ENCODE data around the gene FIS1. TPM values are rescaled to one million over a fixed set of nuclear protein-coding genes. Genes with fewer than 3 reads are reported as not detected.

Gene FIS1
- total RNA-seq, 1 experiment from 2014 or later: 124 TPM

GRCh38 chr7:101216001-101216859 is 28.7 kb downstream of the FIS1 start:
- Histone ChIP-seq H4K8ac (replicated peaks; ENCODE audit: insufficient read length, low read depth, low read length) (no peak overlapping the region), H3K56ac (ENCODE audit: insufficient read length, low read depth, low read length) (no peak overlapping the region), H4K5ac (ENCODE audit: insufficient read length, low read depth, low read length) (no peak overlapping the region), H3K27me3 (ENCODE audit: insufficient read depth, low read length) (no peaks in the 10 kb centered on the region), H2AFZ (ENCODE audit: low read length) (no peak overlapping the region), H2BK5ac (ENCODE audit: insufficient read length, low read length) (no peak overlapping the region), H2BK15ac (ENCODE audit: low read depth, low read length) (no peak overlapping the region), H4K91ac (ENCODE audit: insufficient read length, low read depth, low read length) (no peak overlapping the region), H3K14ac (ENCODE audit: insufficient read depth, low read length) (no peak overlapping the region), H3K9ac (ENCODE audit: extremely low read depth, insufficient read length, low read length) (no peak overlapping the region), H3K79me2 (ENCODE audit: insufficient read depth, low read length) (no peaks in the 10 kb centered on the region), H3K27ac (ENCODE audit: insufficient read length, low read depth, low read length) (no peak overlapping the region), H3K18ac (ENCODE audit: insufficient read length, low read depth, low read length) (no peak overlapping the region), H3K23ac (ENCODE audit: insufficient read length, low read depth, low read length) (no peak overlapping the region), H3K23me2 (ENCODE audit: insufficient read length, low read depth, low read length, poor library complexity, severe bottlenecking) (peaks cover 7% of the 10 kb centered on the region), H3K4ac (ENCODE audit: low read depth, low read length) (no peak overlapping the region), H3K9me3 (ENCODE audit: control insufficient read depth, low read depth, low read length) (no peaks in the 10 kb centered on the region), H2BK20ac (ENCODE audit: low read depth, low read length, poor library complexity, severe bottlenecking) (no peak overlapping the region), H2AK5ac (ENCODE audit: insufficient read length, low read length) (no peak overlapping the region), H3K4me1 (ENCODE audit: insufficient read depth, low read length) (0 out of 2 replicates have a peak, but pooled peaks cover 3% of the 10 kb centered on the region), H3K4me2 (ENCODE audit: insufficient read depth, insufficient read length, low read length) (peak overlapping the region; percentile 50), H3T11ph (ENCODE audit: low read length) (no peak overlapping the region), H2BK12ac (ENCODE audit: insufficient read length, low read depth, low read length) (no peak overlapping the region), H2BK120ac (ENCODE audit: low read depth, low read length, poor library complexity, severe bottlenecking) (no peak overlapping the region), H4K20me1 (ENCODE audit: control insufficient read depth, insufficient read depth, insufficient read length) (no peaks in the 10 kb centered on the region), H3K79me1 (ENCODE audit: insufficient read depth, low read depth, low read length, poor library complexity, severe bottlenecking) (no peaks in the 10 kb centered on the region)
- H3K4me3 Mint-ChIP-seq: peak overlapping the region; percentile 96 to 99
- no peak for TF ChIP-seq CTCF (conservative IDR thresholded peaks at IDR 0.05)
- DNase-seq: no peak
- no peak overlapping the region for H3K27ac Mint-ChIP-seq
- H3K27me3 Mint-ChIP-seq (ENCODE audit: low read depth): no peaks in the 10 kb centered on the region; the same call in 1 of the 2 replicates
- peaks cover 4 to 29% (median 9%) of the 10 kb centered on the region in 3 experiments; a peak in 6 of 7 replicates for H3K36me3 Mint-ChIP-seq (ENCODE audit: insufficient read depth in 1 of 3, low read depth in 3 of 3)
- WGBS (ENCODE audit: extremely low coverage, insufficient read length, low lambda C conversion rate): no CpG with 5 or more reads among the region's 31 CpGs
- peaks cover 12 to 14% of the 10 kb centered on the region in 2 experiments for H3K4me1 Mint-ChIP-seq
- H3K9me3 Mint-ChIP-seq: no peaks in the 10 kb centered on the region

All from H9 (cell line).